Activated CD4-positive, CD25-positive, alpha-beta regulatory T cell treated with anti-CD3 and anti-CD28 coated beads, Interleukin-2, amount 50 U/mL, for 16 hours (primary cell): ENCODE data around the gene SLC66A1.

Experiments used
- DNase-seq: peaks from one replicate; pipeline ENCODE4 v3.0.0-alpha.2; 2020; ENCODE audit warnings: low read depth, low spot score

Gene SLC66A1

GRCh38 chr1:19305880-19306279 lies 6.2 kb upstream of the SLC66A1 start:
- DNase-seq, result no peak

GRCh38 chr1:19306941-19307340 lies 5.2 kb upstream of the SLC66A1 start:
- DNase-seq, result no peak

- no peak for DNase-seq
Measured at GRCh38 chr1:19307794-19308508, 4.2 kb upstream of the SLC66A1 start.

GRCh38 chr1:19308509-19308907 lies 3.6 kb upstream of the SLC66A1 start:
- DNase-seq, result no peak

- DNase-seq, result no peak
Measured at GRCh38 chr1:19309123-19309813, 2.9 kb upstream of the SLC66A1 start.

GRCh38 chr1:19310061-19310460 lies 2.1 kb upstream of the SLC66A1 start:
- DNase-seq, result no peak

GRCh38 chr1:19310720-19311502 lies 1.2 kb upstream of the SLC66A1 start:
- DNase-seq, result no peak

GRCh38 chr1:19311503-19311930 lies 609 bp upstream of the SLC66A1 start:
- no peak for DNase-seq

- DNase-seq, result no peak
Measured at GRCh38 chr1:19312782-19313635, 883 bp downstream of the SLC66A1 start.

GRCh38 chr1:19313636-19313959 lies 1.5 kb downstream of the SLC66A1 start:
- DNase-seq, result no peak

GRCh38 chr1:19313961-19314882 lies 2.1 kb downstream of the SLC66A1 start:
- no peak for DNase-seq

GRCh38 chr1:19315378-19316198 lies 3.5 kb downstream of the SLC66A1 start:
- DNase-seq, result no peak

GRCh38 chr1:19317126-19317910 lies 5.2 kb downstream of the SLC66A1 start:
- no peak for DNase-seq

- DNase-seq, result no peak
Measured at GRCh38 chr1:19319196-19319595, 7.1 kb downstream of the SLC66A1 start.

- no peak for DNase-seq
Measured at GRCh38 chr1:19321071-19321470, 8.9 kb downstream of the SLC66A1 start.

- DNase-seq, result no peak
Measured at GRCh38 chr1:19322481-19322880, 10.4 kb downstream of the SLC66A1 start.

GRCh38 chr1:19323987-19324664 lies 12.0 kb downstream of the SLC66A1 start:
- DNase-seq, result no peak

GRCh38 chr1:19324665-19324990 lies 12.5 kb downstream of the SLC66A1 start:
- DNase-seq, result no peak
